ENCODE results near the gene ACP1. TPM values are rescaled to one million over a fixed set of nuclear protein-coding genes. Genes with fewer than 3 reads are reported as not detected.

ACP1 gene
- total and polyA plus RNA-seq, 10 of the 15 experiments (the other 5 are each of a cell fraction or from before 2014, with no cell fraction given): 120 to 468 (median 175) TPM

DNA sequence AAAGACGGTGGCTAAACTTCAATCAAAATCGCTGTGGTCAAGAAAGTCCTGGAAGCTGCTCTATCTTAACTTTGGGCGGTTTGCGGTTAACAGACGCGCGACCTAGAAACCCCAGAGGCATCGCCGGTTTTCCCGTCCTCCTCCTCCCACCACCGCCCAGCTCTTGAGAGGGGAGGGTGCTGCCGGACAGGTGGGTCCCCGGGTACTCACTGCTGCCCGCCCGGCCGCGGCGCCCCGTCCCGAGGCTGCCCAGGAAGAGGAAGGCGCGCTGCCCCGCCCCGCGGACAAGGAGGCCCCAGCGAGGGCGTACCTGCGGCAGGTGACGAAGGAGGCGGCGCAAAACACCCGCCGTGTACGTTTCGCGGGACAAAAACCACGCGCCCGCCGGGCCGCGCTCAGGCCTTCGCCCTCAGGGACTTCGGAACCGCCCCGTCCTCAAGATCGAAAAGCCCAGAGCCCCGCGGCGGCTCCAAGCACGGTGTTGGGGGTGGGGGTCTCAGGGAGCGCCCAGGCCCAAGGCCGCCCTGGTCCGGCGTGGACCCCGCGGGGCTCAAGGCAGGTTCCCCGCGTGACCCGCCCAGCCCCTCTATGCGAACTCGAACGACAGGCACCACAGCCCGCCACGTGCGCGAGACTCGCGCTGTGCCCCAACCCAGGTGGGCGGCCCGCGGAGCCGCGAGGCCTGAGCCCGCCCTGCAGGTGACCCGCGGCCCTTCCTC lies 814 bp upstream of the ACP1 start, which contains the start of gene SH3YL1:
TSS of gene SH3YL1 (minus strand) at position 259 of the 719 bp plus-strand sequence. CDS start at position 211, 48 bp downstream.
- Histone ChIP-seq H3K27ac (ENCODE audit: control insufficient read depth, insufficient read depth) (peak within 1 kb of the TSS; percentile 83), H3K4me1 (ENCODE audit: control insufficient read depth, insufficient read depth, low read length) (no peaks in the 10 kb centered on the region; the same call in 1 of the 2 replicates), H3K4me2 (ENCODE audit: control insufficient read depth, insufficient read depth) (peak within 1 kb of the TSS; percentile 83), H3K27me3 (replicated peaks in 1 of 2; ENCODE audit: control insufficient read depth in 2 of 2, insufficient read depth in 2 of 2, low read length in 1 of 2) (no peaks in the 10 kb centered on the region), H2AFZ (ENCODE audit: control insufficient read depth, low read depth, low read length) (peak within 1 kb of the TSS; percentile 97), H3K9me3 (replicated peaks; ENCODE audit: control insufficient read depth, insufficient read depth, low read length) (no peaks in the 10 kb centered on the region; the same call in 2 of the 3 replicates), H3K79me2 (ENCODE audit: control insufficient read depth, insufficient read depth, low read length) (peaks cover 43% of the 10 kb centered on the region), H4K20me1 (ENCODE audit: control insufficient read depth, insufficient read depth) (no peaks in the 10 kb centered on the region), H3K36me3 (ENCODE audit: control insufficient read depth in 2 of 2, insufficient read depth in 2 of 2, low read length in 1 of 2) (no peaks in the 10 kb centered on the region), H3K9ac (ENCODE audit: control insufficient read depth, insufficient read depth, low read length) (peak within 1 kb of the TSS; percentile 92), H3K4me3 (peak within 1 kb of the TSS; percentile 99)
- ATAC-seq: peak; percentile 53
- ChIA-PET POLR2A (no interaction called here), CTCF (no interaction called here), RAD21 (ENCODE audit: unreplicated experiment) (interaction anchor here (1.1 kb wide), 1 partner anchor 17 kb away, joined by 4 read pairs; no protein-coding TSS in a partner anchor), SMC1A (ENCODE audit: uncharacterized antibody, unreplicated experiment) (no interaction called here)
- WGBS (ENCODE audit: insufficient coverage, insufficient replicate concordance, low lambda C conversion rate, missing lambda C conversion rate): 6% methylated on average over 52 of the region's 77 CpGs
- no peak for FAIRE-seq
- intact Hi-C loops (cut with micrococcal nuclease; ENCODE audit: unreplicated experiment) (no loop called here), in situ Hi-C loops (cut with MboI) (no loop called here)
- DNase-seq (ENCODE audit: low read depth, low spot score): no peak
- BruUV-seq (replicated peaks): no TSS peak
- TF ChIP-seq MXI1 (IDR thresholded peaks at IDR 0.05; ENCODE audit: low read depth, low read length) (no peak), SIN3A (IDR thresholded peaks at IDR 0.05; ENCODE audit: low read depth, low read length) (no peak), LARP7 (IDR thresholded peaks at IDR 0.05) (peak; percentile 35; the same call in 1 of the 2 replicates), CHD2 (IDR thresholded peaks at IDR 0.05; ENCODE audit: borderline replicate concordance, low read depth, low read length) (no peak), SUPT20H (IDR thresholded peaks at IDR 0.05; ENCODE audit: borderline replicate concordance, control insufficient read depth, low read depth, low read length) (no peak), MAX (IDR thresholded peaks at IDR 0.05; ENCODE audit: low read depth, low read length) (0 out of 2 replicates have a peak, but pooled peaks have one; percentile 60), MLLT1 (IDR thresholded peaks at IDR 0.05) (0 out of 2 replicates have a peak, but pooled peaks have one; percentile 49), NKRF (conservative IDR thresholded peaks at IDR 0.05) (0 out of 2 replicates have a peak, but pooled peaks have one; percentile 59), SREBF2 (IDR thresholded peaks at IDR 0.05; ENCODE audit: low read length) (no peak), NFYB (IDR thresholded peaks at IDR 0.05; ENCODE audit: insufficient read depth, low read depth, low read length) (no peak), E2F4 (IDR thresholded peaks at IDR 0.05; ENCODE audit: low read depth, low read length) (no peak)
- TF ChIP-seq, protein P1, sequence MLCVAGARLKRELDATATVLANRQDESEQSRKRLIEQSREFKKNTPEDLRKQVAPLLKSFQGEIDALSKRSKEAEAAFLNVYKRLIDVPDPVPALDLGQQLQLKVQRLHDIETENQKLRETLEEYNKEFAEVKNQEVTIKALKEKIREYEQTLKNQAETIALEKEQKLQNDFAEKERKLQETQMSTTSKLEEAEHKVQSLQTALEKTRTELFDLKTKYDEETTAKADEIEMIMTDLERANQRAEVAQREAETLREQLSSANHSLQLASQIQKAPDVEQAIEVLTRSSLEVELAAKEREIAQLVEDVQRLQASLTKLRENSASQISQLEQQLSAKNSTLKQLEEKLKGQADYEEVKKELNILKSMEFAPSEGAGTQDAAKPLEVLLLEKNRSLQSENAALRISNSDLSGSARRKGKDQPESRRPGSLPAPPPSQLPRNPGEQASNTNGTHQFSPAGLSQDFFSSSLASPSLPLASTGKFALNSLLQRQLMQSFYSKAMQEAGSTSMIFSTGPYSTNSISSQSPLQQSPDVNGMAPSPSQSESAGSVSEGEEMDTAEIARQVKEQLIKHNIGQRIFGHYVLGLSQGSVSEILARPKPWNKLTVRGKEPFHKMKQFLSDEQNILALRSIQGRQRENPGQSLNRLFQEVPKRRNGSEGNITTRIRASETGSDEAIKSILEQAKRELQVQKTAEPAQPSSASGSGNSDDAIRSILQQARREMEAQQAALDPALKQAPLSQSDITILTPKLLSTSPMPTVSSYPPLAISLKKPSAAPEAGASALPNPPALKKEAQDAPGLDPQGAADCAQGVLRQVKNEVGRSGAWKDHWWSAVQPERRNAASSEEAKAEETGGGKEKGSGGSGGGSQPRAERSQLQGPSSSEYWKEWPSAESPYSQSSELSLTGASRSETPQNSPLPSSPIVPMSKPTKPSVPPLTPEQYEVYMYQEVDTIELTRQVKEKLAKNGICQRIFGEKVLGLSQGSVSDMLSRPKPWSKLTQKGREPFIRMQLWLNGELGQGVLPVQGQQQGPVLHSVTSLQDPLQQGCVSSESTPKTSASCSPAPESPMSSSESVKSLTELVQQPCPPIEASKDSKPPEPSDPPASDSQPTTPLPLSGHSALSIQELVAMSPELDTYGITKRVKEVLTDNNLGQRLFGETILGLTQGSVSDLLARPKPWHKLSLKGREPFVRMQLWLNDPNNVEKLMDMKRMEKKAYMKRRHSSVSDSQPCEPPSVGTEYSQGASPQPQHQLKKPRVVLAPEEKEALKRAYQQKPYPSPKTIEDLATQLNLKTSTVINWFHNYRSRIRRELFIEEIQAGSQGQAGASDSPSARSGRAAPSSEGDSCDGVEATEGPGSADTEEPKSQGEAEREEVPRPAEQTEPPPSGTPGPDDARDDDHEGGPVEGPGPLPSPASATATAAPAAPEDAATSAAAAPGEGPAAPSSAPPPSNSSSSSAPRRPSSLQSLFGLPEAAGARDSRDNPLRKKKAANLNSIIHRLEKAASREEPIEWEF (IDR thresholded peaks at IDR 0.05; ENCODE audit: insufficient replicate concordance, low read depth, low read length): no peak
